Adrenal gland (tissue), 5 donors: ENCODE measurements around the gene CMIP.

ENCODE experiments used
- CTCF ChIP-seq, 6 experiments: fragments of 450-650 bp in 4 of 6; fragments of 200-600 bp in 2 of 6; sonication (generic) in 1 of 6; IDR thresholded peaks; 1 replicate in 5 of 6; 2 replicates in 1 of 6; pipeline versions ENCODE4 v1.5.1 to v1.8.0; 2016 to 2021; ENCODE audit warnings: antibody characterized with exemption in 6 of 6, mild to moderate bottlenecking in 2 of 6, moderate library complexity in 1 of 6
- POLR2A ChIP-seq, 2 donors: fragments of 450-650 bp; IDR thresholded peaks; one replicate each; pipeline ENCODE4 v1.6.1; 2017; ENCODE audit warnings: antibody characterized with exemption in 2 of 2, mild to moderate bottlenecking in 2 of 2, moderate library complexity in 1 of 2
- donor health status: DM: no; HTN: no; CAD: no.

- TF ChIP-seq CTCF (IDR thresholded peaks at IDR 0.05) (no peak), POLR2A (IDR thresholded peaks at IDR 0.05) (no peak)
Observed at GRCh38 chr16:81469183-81469677, 24.6 kb downstream of the CMIP start.
